Colonic mucosa (tissue), 4 donors: ENCODE measurements around the gene EXOC3L2. TPM values are rescaled to one million over a fixed set of nuclear protein-coding genes. Genes with fewer than 3 reads are reported as not detected.

ENCODE experiments used
- DNase-seq: peaks from one replicate; pipeline ENCODE4 v3.0.0-alpha.2; 2020
- H3K27ac ChIP-seq: fragments of 200-600 bp; one replicate; pipeline ENCODE4 v1.8.0; 2021
- H3K27me3 ChIP-seq: fragments of 200-600 bp; one replicate; pipeline ENCODE4 v1.8.0; 2021
- H3K36me3 ChIP-seq: fragments of 200-600 bp; one replicate; pipeline ENCODE4 v1.8.0; 2021
- H3K4me1 ChIP-seq: fragments of 200-600 bp; one replicate; pipeline ENCODE4 v1.8.0; 2021; ENCODE audit warnings: mild to moderate bottlenecking
- H3K4me3 ChIP-seq: fragments of 200-600 bp; one replicate; pipeline ENCODE4 v1.8.0; 2021
- H3K9ac ChIP-seq, 2 donors: one replicate each; pipeline ENCODE4 v1.7.0; 2013; ENCODE audit warnings: control low read depth in 2 of 2, low read depth in 2 of 2, low read length in 2 of 2
- H3K9me3 ChIP-seq: fragments of 200-600 bp; one replicate; pipeline ENCODE4 v1.8.0; 2021
- CTCF ChIP-seq: fragments of 200-600 bp; IDR thresholded peaks from one replicate; pipeline ENCODE4 v1.8.0; 2022; ENCODE audit warnings: antibody characterized with exemption, mild to moderate bottlenecking
- intact Hi-C: fragments of 100-400 bp; cut with DNase I; formaldehyde crosslinking; loops from one replicate; pipeline ENCODE4 v1.14.1; 2022
- total RNA-seq, 2 donors: library from RNA; stranded (reverse); fragmentation: NEBNext Ultra II Directional in 1 of 2; extraction: Animal tissue kit (Norgen Biotek cat#: 25700) in 1 of 2; gene quantifications; one replicate each; pipeline ENCODE4 v1.2.1, GENCODE V29; 2021
- donor health status: healthy.
- donor health status: DM: no; HTN: no; CAD: no.
- donor health status: DM: no; HTN: no; CAD: no.

The EXOC3L2 gene
- total RNA-seq, 2 donors from 2014 or later = 1.4 to 1.6 TPM

DNA sequence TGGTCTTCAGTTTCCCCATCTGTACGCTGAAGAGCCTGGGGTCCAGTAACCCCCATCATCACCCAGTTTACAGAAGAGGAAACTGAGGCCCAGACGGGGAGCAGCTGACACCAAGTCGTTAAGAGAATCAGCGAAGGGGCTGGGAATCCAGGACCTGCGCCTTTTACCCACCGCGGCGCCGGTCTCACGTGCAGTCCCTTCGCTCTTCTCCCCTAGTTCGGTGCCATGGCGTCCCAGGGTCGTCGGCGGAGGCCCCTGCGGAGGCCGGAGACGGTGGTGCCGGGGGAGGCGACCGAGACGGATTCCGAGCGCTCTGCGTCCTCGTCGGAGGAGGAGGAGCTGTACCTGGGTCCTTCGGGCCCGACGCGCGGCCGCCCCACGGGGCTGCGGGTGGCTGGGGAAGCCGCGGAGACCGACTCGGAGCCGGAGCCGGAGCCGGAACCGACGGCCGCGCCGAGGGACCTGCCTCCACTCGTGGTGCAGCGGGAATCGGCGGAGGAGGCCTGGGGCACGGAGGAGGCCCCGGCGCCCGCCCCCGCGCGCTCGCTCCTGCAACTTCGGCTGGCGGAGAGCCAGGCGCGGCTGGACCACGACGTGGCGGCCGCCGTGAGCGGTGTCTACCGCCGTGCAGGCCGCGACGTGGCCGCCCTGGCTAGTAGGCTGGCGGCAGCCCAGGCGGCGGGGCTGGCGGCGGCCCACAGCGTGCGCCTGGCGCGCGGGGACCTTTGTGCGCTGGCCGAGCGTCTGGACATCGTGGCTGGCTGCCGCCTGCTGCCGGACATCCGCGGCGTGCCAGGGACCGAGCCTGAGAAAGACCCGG lies 65.9 kb downstream of the EXOC3L2 start:
- DNase-seq = no peak
- intact Hi-C loops = no loop called here

DNA sequence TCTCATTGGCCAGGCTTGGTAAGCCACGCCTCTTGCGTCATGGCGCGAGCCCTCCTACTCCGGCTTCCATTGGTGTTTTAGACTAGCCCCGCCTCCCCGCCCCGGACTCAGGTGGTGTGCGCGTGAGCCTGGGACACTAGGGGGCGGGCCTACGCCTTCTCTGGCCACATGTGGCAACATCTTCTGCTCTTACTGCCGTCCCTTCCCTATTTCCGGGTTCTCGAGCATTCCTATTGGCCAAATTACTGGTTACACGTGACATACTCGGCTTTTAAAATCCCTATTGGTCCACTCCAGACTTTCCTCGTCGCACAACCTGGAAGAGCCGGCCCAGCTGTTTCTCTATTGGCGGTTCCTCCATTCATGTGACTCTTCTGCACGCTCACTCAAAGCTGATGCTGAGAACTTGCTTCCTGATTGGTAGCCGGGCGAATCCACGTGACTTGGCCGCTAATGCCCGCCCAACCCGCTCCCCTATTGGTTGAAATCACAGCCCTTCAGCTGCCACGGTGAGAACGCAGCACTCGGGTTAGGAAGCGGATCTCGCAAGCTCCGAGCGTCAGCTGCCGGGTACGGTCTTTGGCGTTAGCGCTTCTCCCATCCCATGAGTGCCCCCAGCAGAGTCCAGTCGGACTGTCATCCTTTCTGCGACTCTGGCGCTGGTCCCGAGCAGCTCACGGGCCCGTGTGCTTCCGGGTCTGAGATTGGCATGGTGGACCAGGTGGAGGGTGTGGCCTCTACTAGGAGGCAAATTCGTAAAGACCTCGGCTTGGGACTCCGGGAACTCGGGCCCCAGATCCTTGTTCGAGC lies 66.7 kb downstream of the EXOC3L2 start, which contains the start of gene BLOC1S3:
TSS of gene BLOC1S3 (plus strand) at position 523 of the 810 bp plus-strand sequence. CDS start 513 bp downstream, outside the sequence.
- H3K9me3 ChIP-seq = no peaks in the 10 kb centered on the region
- H3K27ac ChIP-seq = peak within 1 kb of the TSS; percentile 94
- intact Hi-C loops = no loop called here
- DNase-seq = peak; percentile 100
- TF ChIP-seq CTCF = peak; percentile 43
- H3K9ac ChIP-seq = peak within 1 kb of the TSS; percentile 87 to 91
- peak within 1 kb of the TSS; percentile 92 for H3K4me3 ChIP-seq
- no peaks in the 10 kb centered on the region for H3K4me1 ChIP-seq
- H3K36me3 ChIP-seq = no peaks in the 10 kb centered on the region
- H3K27me3 ChIP-seq = no peaks in the 10 kb centered on the region

More for the DNA sequence above, 65.9 kb downstream of the EXOC3L2 start:
- H3K9ac ChIP-seq = peak overlapping the region; percentile 81 to 87
- no peaks in the 10 kb centered on the region for H3K36me3 ChIP-seq
- H3K27me3 ChIP-seq = no peaks in the 10 kb centered on the region
- H3K9me3 ChIP-seq = no peaks in the 10 kb centered on the region
- H3K4me3 ChIP-seq = peak overlapping the region; percentile 92
- H3K27ac ChIP-seq = peak overlapping the region; percentile 94
- no peak for TF ChIP-seq CTCF
- H3K4me1 ChIP-seq = no peaks in the 10 kb centered on the region

DNA sequence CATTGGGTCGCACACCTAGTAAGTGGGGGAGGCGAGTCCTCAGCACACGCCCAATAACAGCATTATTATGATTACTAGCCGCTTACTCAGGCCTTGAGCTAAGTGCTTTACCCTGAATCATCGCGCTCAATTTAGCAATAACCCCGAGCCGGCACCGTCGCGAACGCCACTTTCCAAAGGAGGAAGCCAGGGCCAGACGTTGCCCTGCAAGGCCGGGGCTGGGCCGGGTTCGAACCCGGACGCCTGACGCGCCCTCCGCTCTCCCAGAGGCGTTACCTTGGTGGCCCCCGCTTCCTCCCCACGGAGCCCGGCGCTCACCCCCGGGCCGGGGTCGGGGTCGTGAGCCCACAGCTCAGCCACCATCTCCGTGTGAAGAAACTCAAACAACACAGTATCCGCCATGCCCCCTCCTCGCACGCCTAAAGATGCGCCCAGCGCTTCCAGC lies 67.4 kb downstream of the EXOC3L2 start, which contains the start of gene TRAPPC6A:
TSS of gene TRAPPC6A (minus strand) at position 421 of the 445 bp plus-strand sequence. CDS start at position 402, 19 bp downstream.
- Histone ChIP-seq H3K9me3 (no peaks in the 10 kb centered on the region), H3K36me3 (no peaks in the 10 kb centered on the region), H3K4me3 (peak within 1 kb of the TSS; percentile 92), H3K9ac (peak within 1 kb of the TSS; percentile 87 to 91), H3K27me3 (no peaks in the 10 kb centered on the region), H3K4me1 (no peaks in the 10 kb centered on the region), H3K27ac (peak within 1 kb of the TSS; percentile 94)
- no peak for TF ChIP-seq CTCF
- intact Hi-C loops = no loop called here
- no peak for DNase-seq

GRCh38 chr19:45175515-45176345 lies 69.5 kb downstream of the EXOC3L2 start:
- H3K4me1 ChIP-seq = no peaks in the 10 kb centered on the region
- intact Hi-C loops = no loop called here
- no peak for TF ChIP-seq CTCF
- no peak overlapping the region for H3K4me3 ChIP-seq
- no peak overlapping the region for H3K27ac ChIP-seq
- no peaks in the 10 kb centered on the region for H3K36me3 ChIP-seq
- H3K27me3 ChIP-seq = no peaks in the 10 kb centered on the region
- H3K9me3 ChIP-seq = no peaks in the 10 kb centered on the region
- H3K9ac ChIP-seq = no peak overlapping the region
- no peak for DNase-seq

- Histone ChIP-seq H3K9me3 (no peaks in the 10 kb centered on the region), H3K9ac (no peak overlapping the region), H3K27ac (no peak overlapping the region), H3K27me3 (no peaks in the 10 kb centered on the region), H3K4me1 (no peaks in the 10 kb centered on the region), H3K36me3 (no peaks in the 10 kb centered on the region), H3K4me3 (no peak overlapping the region)
- intact Hi-C loops = no loop called here
- no peak for TF ChIP-seq CTCF
- DNase-seq = no peak
Observed at GRCh38 chr19:45173816-45174215, 71.4 kb downstream of the EXOC3L2 start.
